GM18517 (cell line): ENCODE measurements around the gene PLAAT4.
"Not testable (repeated sequence)": the region's sequence is repeated elsewhere in the genome, so short reads cannot be mapped to it uniquely, and the experiment has no call there.

Experiments used
- ATAC-seq: cut with Tn5 transposase; IDR thresholded peaks from one replicate; pipeline ENCODE4 v1.9.1; 2021; ENCODE audit warnings: mild to moderate bottlenecking, moderate library complexity; ENCODE audit not compliant: unreplicated experiment

Gene PLAAT4

GRCh38 chr11:63564784-63565350 is 28.3 kb downstream of the PLAAT4 start:
- no peak for ATAC-seq

- ATAC-seq: peak; percentile 77
Observed at GRCh38 chr11:63567044-63567840, 30.6 kb downstream of the PLAAT4 start.

GRCh38 chr11:63569570-63569969 is 33.0 kb downstream of the PLAAT4 start:
- no peak for ATAC-seq

GRCh38 chr11:63572026-63572688 is 35.5 kb downstream of the PLAAT4 start:
- ATAC-seq: peak; percentile 47

- ATAC-seq: peak; percentile 55
Observed at GRCh38 chr11:63573881-63574855, 37.6 kb downstream of the PLAAT4 start.

GRCh38 chr11:63574856-63575602 is 38.4 kb downstream of the PLAAT4 start:
- ATAC-seq: no peak

GRCh38 chr11:63578882-63579281 is 42.3 kb downstream of the PLAAT4 start:
- ATAC-seq: not testable (repeated sequence)

GRCh38 chr11:63581224-63581623 is 44.6 kb downstream of the PLAAT4 start:
- not testable (repeated sequence) for ATAC-seq

GRCh38 chr11:63583357-63583677 is 46.7 kb downstream of the PLAAT4 start:
- ATAC-seq: no peak

- ATAC-seq: no peak
Observed at GRCh38 chr11:63586451-63587166, 50.0 kb downstream of the PLAAT4 start.

GRCh38 chr11:63589000-63589399 is 52.4 kb downstream of the PLAAT4 start:
- no peak for ATAC-seq

GRCh38 chr11:63590024-63590788 is 53.6 kb downstream of the PLAAT4 start:
- ATAC-seq: no peak

GRCh38 chr11:63592975-63593395 is 56.4 kb downstream of the PLAAT4 start:
- ATAC-seq: no peak

- ATAC-seq: no peak
Observed at GRCh38 chr11:63595296-63595695, 58.7 kb downstream of the PLAAT4 start.
